G401 (cell line): ENCODE results near the gene RERE. TPM values are rescaled to one million over a fixed set of nuclear protein-coding genes. Genes with fewer than 3 reads are reported as not detected.
"Not testable (repeated sequence)": the region's sequence is repeated elsewhere in the genome, so short reads cannot be mapped to it uniquely, and the experiment has no call there.

Experiments
- DNase-seq: peaks from one replicate; pipeline ENCODE4 v3.0.0-alpha.2; 2015; ENCODE audit warnings: low spot score
- in situ Hi-C: cut with HindIII; loops from 2 replicates; pipeline ENCODE4 v1.10.0; 2016; ENCODE audit warnings: low sequenced_read_pairs, mixed read lengths
- total RNA-seq: library from RNA; depleted of rRNA; stranded (reverse); fragments of >200 nt; shearing (Covaris generic); gene quantifications from 2 replicates; pipeline ENCODE4 v1.2.3, GENCODE V29; 2014

The RERE gene
- total RNA-seq, 1 experiment from 2014 or later, result 22.6 TPM

DNA sequence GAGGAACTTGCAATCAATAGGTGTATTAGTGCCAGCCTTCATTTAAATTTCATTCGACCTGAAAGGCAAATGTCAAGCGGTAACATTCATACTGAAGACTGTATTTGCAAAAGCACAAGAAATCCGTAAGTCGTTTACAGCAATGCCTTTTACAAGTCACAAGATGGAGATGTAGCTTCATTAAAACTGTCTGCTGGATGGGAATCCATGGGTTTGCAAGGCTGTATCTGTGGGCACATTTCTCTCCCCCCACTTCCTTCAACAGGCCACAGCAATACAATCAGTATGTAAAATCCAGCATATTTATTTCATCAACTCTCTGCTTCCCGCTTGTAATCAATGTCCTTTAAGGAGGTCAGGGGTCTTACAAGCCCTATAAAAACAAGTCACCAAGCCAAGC is 352.4 kb downstream of the RERE start:
- DNase-seq, result peak; percentile 43
- in situ Hi-C loops, result no loop called here

DNA sequence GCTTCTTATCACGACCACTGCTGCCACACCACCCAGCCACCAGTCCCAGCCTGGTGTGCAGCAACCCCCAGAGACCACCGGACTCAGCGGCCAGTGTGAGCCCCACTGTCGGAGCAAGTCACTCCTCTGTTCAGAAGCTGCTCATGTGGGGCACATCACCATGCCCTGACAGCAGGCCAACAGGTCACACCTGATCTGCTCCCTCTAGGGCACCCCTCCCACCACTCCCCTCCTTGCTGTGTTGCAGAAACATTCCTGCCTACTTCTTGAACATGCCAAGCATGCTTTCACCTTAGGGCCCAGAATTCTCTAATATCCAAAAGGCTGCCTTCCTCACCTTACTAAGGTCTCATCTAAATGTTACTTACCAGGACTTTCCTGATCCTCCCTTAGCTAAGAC is 353.1 kb downstream of the RERE start:
- DNase-seq, result no peak
- in situ Hi-C loops, result no loop called here

DNA sequence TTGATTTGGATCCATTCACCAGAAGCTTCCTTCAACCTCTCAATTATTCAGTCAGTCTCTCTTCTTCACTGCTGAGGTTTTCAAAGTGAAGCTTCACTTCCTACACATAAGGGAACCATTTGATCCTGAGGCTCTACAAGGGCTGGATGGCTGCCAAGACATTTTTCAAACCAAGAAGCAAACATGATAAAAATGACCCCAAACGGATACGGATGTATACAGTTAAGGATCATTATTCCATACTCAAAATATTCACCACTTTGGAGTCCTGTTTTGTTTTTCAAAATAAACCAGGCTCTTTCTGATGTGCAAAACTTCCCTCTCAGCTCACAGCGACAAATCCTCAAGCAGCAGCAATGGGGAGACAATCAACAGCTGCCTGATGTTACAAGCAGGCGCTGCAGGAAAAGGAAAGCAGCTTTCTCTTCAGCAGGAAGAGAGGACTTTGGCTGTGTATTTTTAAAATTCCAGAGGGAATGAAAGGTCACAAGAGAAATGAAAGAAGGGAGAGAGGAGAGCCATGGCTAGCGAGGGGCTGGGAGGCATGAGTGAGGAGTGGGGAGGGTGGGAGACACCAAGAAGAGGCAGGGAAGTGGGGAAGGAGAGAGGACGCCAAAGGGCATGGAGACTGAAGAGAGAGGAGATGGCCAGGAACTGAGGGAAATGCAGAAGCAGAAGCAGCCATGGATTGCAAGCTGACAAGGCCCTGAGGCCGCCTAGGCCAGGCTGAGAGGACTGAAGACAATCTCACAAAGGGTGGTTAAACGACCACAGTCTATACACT is 354.1 kb downstream of the RERE start:
- in situ Hi-C loops, result no loop called here
- peak; percentile 65 for DNase-seq

DNA sequence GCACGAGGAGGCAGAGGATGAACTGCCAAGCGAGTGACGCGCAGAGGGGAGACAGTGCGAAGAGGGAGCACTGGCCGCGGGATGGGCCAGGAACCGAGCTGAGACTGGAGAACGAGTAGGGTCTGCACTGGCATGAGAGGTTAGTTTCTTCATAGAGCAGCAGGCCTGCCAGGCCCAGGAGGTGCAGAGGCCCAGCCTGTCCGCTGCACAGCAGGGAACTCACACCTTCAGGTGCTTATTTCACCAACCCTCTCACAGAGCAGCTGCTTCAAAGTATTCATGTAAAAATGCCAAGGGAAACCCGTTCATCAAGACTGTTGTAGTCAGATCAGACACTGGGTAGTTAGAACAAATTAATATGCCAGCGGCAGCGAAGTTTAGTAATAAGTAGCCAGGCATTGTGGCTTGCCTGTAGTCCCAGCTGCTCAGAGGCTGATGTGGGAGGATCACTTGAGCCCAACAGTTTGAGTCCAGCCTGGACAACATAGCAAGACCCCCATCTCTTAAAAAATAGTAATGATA is 355.0 kb downstream of the RERE start:
- in situ Hi-C loops, result no loop called here
- peak; percentile 79 for DNase-seq

DNA sequence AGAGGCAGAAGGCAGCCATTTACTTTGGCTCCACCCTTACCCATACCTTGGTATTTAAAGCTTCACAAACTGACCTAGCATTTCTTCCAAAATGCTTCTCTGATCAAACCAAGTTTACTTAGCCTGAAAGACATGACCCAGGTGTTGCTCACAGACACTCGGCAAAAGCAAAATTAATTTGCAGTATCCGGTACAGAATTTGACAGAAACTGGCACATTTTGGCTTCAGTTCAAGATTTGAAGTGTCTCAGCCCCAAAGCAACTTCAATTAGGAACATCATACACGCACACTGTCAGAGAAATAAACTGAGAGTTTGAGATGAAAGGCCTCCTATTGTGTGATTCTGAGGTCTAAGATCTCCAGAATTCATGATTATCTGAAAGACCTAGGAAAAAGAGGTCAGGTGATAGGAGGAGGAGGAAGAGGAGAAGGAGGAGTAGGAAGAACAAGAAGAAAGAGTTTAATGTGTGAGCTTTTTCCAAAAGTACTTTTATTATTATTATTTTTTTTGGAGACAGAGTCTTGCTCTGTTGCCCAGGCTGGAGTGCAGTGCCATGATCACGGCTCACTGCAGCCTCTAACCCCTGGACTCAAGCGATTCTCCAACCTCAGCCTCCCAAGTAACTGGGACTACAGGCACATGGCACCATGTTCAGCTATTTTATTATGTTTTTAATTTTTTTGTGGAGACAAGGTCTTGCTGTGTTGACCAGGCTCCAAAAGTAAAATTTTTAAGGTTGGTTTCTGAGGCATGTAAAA is 355.9 kb downstream of the RERE start:
- DNase-seq, result no peak
- in situ Hi-C loops, result no loop called here

DNA sequence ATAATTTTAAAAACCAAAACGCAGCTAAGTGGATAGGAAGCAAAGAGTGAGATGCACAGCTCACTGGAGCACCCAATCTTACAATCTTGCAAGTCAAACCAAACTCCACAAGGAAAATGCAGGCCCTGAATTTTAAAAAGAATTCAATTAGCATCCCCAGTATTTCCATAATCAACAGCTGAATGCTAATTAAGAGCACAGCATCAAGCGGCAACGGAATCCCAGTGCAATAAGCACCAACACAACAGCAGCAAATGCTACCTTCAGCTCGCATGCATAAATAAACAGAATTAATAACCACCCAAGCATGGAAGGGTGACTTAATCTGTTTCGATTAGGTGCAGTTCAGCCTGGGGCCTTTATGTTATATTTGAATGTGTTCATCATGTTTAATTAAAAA is 356.7 kb downstream of the RERE start:
- no peak for DNase-seq
- in situ Hi-C loops, result no loop called here

DNA sequence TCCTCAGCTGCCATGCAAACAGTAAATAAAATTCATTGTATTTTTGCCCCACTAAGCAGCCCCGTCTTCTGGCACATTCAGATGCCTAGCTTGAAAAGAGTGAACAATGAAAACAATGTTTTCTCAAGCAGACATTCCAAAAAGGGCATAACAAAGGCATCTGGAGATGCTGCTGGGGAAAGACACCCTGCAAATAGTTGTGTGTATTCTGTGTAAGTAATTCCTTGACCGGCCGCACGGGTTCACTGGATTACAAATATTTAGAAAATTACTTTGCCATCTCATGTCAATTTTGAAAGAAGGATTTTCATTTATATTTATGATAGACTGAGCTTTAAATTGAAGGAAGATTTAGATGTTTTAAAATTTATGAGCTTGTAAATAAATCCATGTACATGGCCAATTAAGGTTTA is 357.3 kb downstream of the RERE start:
- in situ Hi-C loops, result no loop called here
- peak; percentile 47 for DNase-seq

DNA sequence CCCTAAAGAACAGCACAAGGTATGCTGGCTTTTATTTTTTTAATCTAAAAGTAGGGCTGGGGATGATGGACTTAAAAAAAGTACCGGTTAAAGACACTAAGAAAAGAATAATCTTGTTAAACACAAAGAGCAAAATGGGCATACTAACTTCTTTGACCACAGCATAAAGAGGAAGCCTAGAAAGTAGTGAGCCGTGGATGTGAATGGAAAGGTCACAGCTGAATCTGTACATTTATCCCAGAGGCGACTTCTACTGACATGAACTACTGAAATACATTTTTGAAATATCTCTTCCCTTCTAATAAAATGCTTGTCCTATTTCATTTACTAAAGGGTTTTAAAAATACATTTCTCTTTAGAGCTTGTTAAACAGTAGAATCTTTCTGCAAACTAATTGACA is 358.8 kb downstream of the RERE start:
- DNase-seq, result no peak
- in situ Hi-C loops, result no loop called here

DNA sequence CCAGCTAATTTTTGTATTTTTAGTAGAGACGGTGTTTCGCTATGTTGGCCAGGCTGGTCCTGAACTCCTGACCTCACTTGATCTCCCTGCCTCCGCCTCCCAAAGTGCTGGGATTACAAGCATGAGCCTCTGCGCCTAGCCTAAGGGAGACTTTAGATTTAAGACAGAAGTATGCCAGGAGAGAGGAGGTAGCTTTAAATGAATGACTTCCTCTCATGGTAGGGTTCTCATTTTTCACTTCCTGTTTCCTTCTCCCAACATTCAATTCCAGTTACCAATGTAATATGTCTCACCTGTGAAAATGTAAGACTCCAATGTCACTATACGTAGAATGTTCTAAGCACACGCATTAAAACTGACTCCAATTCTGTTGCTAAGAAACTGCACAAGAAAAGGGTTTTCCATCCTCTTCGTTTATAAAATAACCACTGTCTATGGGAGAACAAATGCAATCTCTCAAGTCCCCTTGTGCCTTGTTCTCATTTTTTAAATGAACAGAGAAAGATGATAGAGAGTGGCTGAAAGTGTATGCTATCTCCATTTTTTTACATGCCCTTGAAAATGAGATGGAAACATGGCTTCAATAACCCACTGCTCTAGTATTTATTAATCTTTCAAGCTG is 359.6 kb downstream of the RERE start:
- DNase-seq, result no peak
- in situ Hi-C loops, result no loop called here

DNA sequence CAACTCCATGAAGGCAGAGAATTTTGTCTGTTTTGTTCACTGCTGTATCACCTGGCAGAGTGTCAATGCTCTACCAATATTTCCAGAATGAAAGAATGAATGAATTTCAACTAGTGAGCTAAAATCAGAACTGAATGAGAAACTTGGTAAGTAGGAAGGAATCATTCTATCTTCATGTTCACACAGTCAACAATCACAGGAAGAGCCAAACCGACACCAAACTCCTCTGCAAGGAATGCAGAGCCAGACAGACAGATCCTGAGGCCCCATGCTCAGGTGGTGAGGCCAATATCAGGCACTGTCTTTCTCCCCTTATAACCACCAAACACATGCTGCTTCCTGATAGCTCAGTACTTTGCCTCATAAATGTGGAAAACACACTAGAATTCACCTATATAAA is 360.4 kb downstream of the RERE start:
- in situ Hi-C loops, result no loop called here
- DNase-seq, result no peak

DNA sequence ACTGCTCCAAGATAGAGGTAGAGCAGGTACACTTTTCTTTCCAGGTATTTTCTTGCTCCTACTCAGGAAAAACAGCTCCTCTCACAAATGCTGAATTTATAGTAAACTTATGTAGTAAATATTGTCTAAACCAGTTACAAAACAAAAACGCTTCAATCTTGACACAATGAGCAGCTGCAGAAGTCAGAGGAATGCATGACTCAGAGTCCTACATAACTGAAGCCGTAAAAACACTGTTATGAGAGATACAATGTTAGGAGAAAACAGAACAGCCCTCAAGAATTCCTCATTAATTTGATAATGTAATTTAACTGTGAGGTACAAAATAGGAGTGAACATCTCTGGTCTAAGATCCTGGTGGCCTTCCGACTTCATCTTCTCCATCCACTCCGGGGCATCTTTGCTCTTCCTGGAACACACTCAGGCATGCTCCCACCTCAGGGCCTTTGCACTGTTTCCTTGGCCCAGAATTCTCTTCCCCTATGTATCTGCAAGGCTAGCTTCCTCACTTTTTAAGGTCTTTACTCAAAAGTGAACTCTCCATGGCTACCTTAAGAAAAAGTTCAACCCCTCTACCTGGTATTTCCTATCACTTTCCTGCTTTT is 361.0 kb downstream of the RERE start:
- no peak for DNase-seq
- in situ Hi-C loops, result no loop called here

DNA sequence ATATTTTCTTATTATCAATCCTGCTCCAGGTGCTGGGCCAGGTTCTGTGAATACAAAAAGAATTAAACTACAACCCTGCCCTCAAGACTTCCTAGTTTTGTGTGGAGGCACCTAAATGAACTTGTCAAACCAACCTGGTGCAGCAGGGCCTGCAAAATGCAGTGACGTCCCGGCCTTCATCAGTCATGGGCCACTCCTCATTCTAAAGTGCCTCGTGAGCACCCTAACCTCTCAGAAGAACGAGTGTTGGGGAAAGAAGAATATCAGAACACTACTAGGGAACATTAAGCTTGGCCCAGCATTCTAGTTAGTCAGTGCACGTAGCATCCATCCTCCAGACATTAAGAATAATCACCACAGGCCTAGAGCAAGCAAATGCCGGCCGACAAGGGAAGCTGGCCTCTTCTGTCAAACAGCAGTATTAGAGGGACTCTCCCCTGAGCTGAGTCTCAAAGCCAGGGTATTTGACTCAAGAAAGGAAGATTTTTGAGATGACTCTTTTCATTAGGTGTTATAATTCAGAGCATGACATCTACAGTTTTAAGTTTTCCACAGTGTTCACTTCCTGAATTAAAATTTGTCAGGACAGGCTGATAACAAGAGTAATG is 361.6 kb downstream of the RERE start:
- in situ Hi-C loops, result no loop called here
- no peak for DNase-seq

DNA sequence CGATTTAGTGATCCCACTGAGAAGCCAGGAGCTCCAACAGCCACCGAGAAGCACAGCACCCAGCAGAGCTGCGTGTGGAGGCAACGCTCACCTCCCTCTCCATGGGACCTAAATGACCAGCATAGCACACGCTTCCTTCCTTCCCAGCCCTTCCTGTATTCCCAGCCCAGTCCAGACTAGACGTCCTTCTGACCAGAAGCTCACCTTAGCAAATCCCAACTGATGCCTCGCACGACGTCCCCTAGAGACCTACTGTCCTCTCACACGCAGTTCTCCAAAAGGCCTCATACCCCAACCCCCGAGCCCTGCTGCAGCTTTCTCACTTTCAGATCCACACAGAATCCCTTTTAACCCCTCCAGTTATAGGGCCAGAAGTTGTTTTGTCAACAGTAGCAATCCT is 367.1 kb downstream of the RERE start:
- no peak for DNase-seq
- in situ Hi-C loops, result no loop called here

DNA sequence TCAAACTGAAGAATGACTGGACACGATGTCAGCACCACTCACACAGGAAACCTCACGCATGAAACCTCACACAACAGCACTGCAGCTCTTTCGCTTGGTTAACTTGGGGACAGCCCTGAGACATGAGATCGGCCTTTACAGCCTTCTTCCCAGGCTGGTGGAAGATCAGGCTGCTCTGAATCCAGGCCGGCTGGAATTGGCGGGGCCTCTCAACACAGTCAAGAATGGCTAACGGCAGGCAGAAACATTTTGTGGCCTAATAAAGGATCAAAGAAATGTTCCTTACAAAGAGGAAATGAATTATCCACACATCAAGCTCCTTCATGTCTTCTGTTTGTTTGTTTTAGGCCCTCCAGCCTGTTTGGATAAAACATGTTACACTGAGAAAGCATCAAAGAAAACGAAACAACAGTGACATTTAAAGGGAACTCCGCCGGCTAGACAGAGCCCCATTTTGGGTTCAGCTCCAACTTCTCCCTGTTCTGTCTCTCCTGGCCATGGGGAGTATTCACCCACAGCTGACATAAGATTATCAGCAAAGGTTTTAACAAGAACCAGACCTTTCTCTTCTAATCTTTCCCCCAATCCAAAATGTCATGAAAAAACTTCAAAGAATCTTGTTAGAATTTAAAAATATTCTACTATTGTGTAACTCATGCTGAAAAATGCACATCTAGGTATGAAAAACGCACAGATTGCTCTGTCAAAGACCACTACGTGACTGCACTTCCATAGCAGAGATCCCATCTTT is 368.4 kb downstream of the RERE start:
- DNase-seq, result peak; percentile 58
- in situ Hi-C loops, result no loop called here

DNA sequence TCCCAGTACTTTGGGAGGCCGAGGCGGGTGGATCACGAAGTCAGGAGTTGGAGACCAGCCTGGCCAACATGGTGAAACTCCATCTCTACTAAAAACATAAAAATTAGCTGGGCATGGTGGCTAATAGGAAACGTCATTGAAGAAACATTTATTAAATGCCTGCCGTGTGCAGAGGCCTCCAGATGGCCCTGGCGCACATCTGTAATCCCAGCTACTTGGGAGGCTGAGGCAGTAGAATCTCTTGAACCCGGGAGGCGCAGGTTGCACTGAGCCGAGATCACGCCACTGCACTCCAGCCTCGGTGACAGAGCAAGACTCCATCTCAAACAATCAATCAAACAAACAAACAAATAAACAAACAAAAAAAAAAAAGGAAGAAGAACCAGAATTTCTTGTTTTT is 368.9 kb downstream of the RERE start:
- in situ Hi-C loops, DNase-seq: not testable (repeated sequence)

DNA sequence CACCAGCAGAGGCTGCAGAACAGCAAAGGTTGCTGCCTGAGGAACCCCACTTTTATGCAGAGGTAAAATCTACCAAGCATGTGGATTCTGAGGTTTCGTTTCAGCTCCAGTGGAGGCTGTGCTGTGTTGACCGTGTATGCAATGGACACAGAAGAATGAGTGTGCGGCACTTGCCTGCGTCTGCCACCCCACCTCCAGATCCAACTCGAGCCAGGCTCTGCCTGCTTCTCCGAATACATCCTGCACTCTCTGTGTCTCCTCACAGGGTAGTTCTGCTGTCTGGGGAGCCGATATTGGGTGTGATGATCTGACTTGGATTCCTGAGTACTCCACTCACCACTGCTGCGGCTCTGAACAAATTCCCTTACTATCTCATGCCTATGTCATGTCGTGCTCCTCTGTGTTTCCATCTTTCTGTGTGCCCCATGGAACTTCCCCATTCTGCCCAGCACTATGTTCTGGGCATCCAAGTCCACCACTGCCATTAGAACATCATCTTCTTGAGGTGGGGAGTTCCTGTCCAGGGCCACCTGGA is 369.8 kb downstream of the RERE start:
- no peak for DNase-seq
- in situ Hi-C loops, result no loop called here

DNA sequence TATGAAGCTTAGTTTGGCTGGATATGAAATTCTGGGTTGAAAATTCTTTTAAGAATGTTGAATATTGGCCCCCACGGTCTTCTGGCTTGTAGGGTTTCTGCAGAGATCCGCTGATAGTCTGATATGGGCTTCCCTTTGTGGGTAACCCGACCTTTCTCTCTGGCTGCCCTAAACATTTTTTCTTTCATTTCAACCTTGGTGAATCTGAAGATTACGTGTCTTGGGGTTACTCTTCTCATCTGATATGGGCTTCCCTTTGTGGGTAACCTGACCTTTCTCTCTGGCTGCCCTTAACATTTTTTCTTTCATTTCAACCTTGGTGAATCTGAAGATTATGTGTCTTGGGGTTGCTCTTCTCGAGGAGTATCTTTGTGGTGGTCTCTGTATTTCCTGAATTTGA is 371.3 kb downstream of the RERE start:
- in situ Hi-C loops, result not testable (repeated sequence)

DNA sequence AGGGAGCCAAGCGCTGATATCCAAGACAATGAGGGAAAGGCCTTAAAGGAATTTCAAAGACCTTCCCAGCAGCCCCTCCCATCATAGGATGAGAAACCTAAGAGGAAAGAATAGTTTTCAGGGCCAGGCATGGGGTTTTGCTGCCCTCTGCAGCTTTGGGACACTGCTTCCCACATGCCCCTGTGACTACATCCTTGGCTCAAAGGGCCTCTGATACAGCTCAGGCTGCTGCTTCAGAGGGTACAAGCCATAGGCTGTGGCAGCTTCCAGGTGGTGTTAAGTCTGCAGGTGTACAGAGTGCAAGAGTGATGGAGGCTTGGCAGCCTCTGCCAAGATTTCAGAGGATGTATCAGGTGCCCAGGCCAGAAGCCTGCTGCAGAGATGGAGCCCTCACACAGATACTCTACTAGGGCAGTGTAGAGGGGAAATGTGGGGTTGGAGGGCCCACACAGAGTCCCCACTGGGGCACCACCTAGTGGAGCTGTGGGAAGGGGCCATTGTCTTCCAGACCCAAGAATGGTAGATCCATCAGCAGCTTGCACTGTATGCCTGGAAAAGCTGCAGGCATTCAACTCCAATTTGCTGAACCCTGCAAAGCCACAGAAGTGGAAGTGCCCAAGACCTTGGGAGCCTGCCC is 373.8 kb downstream of the RERE start:
- no peak for DNase-seq

More for the DNA sequence above, 371.3 kb downstream of the RERE start:
- DNase-seq, result not testable (repeated sequence)

More for the DNA sequence above, 373.8 kb downstream of the RERE start:
- in situ Hi-C loops, result no loop called here
